Nephron progenitor cell (in vitro differentiated cells): ENCODE results near the gene EIF4G1.
A peak's percentile ranks its signal among the peaks of the same experiment; 100 is the strongest.
"Not testable (repeated sequence)": the region's sequence is repeated elsewhere in the genome, so short reads cannot be mapped to it uniquely, and the experiment has no call there.

Experiments used
- DNase-seq: peaks from one replicate; pipeline ENCODE4 v3.0.0; 2021
- H3K27ac Mint-ChIP-seq: 2 replicates; pipeline ENCODE4 v1.8.0; 2021; ENCODE audit warnings: mild to moderate bottlenecking, moderate library complexity, mixed read lengths
- H3K27me3 Mint-ChIP-seq: 2 replicates; pipeline ENCODE4 v1.8.0; 2021; ENCODE audit warnings: mild to moderate bottlenecking, low read depth, mixed read lengths; ENCODE audit not compliant: poor library complexity
- H3K36me3 Mint-ChIP-seq: 2 replicates; pipeline ENCODE4 v1.8.0; 2021; ENCODE audit warnings: low read depth, mixed read lengths
- H3K4me1 Mint-ChIP-seq: 2 replicates; pipeline ENCODE4 v1.8.0; 2021; ENCODE audit warnings: mixed read lengths
- H3K4me3 Mint-ChIP-seq: 2 replicates; pipeline ENCODE4 v1.8.0; 2021; ENCODE audit warnings: mild to moderate bottlenecking, moderate library complexity, mixed read lengths
- H3K9me3 Mint-ChIP-seq: 2 replicates; pipeline ENCODE4 v1.8.0; 2021; ENCODE audit warnings: mild to moderate bottlenecking, moderate library complexity, mixed read lengths
- TF ChIP-seq, protein P1 (sequence below): fragments of 200-600 bp; sonication (generic); IDR thresholded peaks from 2 replicates; pipeline ENCODE4 v1.5.0; 2021; ENCODE audit warnings: antibody characterized with exemption

Gene EIF4G1

DNA sequence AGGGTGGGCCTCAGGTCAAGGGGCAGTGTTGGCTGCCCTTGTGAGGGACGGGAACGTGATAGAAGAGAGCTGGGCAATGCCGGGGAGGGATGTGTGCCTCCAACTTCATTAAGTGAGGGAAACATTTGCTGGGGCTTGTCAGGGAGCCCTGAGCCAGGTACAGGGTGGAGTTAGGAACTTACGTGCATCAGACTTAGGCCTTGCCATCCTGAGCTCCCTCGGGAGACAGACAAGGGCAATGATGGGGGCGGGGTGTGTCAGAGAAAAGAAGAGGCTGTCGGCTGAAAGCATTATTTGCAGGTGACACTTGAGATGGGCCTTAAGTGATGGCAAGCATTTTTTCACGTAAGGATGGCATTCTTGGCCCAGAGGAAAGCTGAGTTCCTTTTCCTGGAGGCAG, 24.6 kb downstream of the EIF4G1 start:
- Mint-ChIP-seq H3K27me3 (peaks cover 7% of the 10 kb centered on the region), H3K27ac (no peak overlapping the region), H3K9me3 (no peaks in the 10 kb centered on the region), H3K4me1 (peaks cover 35% of the 10 kb centered on the region), H3K4me3 (peak overlapping the region; percentile 42), H3K36me3 (peaks cover 8% of the 10 kb centered on the region)
- TF ChIP-seq, protein P1, sequence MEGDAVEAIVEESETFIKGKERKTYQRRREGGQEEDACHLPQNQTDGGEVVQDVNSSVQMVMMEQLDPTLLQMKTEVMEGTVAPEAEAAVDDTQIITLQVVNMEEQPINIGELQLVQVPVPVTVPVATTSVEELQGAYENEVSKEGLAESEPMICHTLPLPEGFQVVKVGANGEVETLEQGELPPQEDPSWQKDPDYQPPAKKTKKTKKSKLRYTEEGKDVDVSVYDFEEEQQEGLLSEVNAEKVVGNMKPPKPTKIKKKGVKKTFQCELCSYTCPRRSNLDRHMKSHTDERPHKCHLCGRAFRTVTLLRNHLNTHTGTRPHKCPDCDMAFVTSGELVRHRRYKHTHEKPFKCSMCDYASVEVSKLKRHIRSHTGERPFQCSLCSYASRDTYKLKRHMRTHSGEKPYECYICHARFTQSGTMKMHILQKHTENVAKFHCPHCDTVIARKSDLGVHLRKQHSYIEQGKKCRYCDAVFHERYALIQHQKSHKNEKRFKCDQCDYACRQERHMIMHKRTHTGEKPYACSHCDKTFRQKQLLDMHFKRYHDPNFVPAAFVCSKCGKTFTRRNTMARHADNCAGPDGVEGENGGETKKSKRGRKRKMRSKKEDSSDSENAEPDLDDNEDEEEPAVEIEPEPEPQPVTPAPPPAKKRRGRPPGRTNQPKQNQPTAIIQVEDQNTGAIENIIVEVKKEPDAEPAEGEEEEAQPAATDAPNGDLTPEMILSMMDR = no peak
- DNase-seq = no peak

DNA sequence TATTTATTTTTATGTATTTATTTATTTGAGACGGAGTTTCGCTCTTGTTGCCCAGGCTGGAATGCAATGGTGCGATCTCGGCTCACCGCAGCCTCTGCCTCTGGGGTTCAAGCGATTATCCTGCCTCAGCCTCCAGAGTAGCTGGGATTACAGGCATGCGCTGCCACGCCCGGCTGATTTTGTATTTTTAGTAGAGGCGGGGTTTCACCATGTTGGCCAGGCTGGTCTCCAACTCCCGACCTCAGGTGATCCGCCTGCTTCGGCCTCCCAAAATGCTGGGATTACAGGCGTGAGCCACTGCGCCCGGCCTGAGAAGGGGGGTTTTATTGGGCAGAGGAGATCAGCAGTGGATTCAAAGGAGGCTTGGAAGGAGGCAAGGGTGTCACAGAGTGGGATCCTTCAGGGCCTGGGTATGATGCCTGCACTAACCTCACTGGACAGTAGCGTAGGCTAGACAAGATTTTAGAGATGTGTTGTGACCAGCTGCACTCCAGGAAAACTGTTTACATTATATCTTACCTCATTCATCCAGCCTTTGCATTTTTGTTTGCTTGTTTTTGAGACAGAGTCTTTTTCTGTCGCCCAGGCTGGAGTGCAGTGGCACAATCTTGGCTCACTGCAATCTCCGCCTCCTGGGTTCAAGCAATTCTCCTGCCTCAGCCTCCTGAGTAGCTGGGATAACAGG, 25.2 kb downstream of the EIF4G1 start:
- H3K27me3 Mint-ChIP-seq, H3K4me3 Mint-ChIP-seq, H3K27ac Mint-ChIP-seq, H3K9me3 Mint-ChIP-seq, H3K36me3 Mint-ChIP-seq, DNase-seq: not testable (repeated sequence)
- peaks cover 35% of the 10 kb centered on the region for H3K4me1 Mint-ChIP-seq

DNA sequence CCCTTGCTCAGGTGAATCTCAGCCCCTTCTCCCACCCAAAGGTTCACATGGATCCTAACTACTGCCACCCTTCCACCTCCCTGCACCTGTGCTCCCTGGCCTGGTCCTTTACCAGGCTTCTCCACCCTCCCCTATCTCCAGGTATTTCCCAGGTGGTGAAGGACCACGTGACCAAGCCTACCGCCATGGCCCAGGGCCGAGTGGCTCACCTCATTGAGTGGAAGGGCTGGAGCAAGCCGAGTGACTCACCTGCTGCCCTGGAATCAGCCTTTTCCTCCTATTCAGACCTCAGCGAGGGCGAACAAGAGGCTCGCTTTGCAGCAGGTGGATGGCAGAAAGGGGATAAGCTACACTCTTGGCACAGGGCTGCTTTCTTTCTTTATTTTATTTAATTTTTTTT, 27.5 kb downstream of the EIF4G1 start:
- Mint-ChIP-seq H3K9me3 (no peaks in the 10 kb centered on the region), H3K4me1 (peaks cover 34% of the 10 kb centered on the region), H3K27me3 (peaks cover 10% of the 10 kb centered on the region), H3K27ac (no peak overlapping the region), H3K36me3 (peaks cover 12% of the 10 kb centered on the region), H3K4me3 (no peak overlapping the region)
- TF ChIP-seq, protein P1 = no peak
- no peak for DNase-seq

DNA sequence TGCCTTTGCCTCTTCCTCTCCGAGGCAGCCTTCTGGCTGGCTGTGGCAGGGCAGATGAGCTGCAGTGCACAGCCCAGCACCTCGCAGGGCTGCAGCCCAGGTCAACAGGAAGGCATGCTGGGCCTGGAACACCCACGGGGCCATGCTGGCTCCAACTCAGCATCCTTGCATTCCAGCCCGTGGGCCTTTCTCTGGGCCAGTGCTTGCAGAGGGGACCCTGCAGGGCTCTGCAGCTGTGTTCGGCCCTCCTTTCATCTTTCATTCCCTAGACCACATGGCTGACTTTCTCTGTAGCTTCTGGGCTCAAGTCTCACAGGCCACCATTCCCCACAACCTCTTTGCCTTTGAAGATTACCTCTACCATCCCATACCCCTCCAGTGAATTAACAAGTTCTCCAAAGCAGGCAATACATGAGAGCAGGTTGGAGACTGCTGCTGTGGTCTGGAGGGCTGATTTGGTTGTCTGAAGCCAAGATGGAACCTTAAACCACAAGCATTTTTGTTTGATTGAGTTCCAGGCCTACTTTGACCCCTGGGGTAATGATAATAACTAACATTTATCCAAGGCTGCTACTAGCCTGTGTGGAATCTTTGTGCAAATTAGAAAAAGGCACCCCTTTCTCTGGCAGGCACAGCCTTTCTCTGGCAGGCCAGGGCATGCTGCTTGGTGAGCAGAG, 28.9 kb downstream of the EIF4G1 start:
- Mint-ChIP-seq H3K4me1 (peaks cover 20% of the 10 kb centered on the region), H3K9me3 (no peaks in the 10 kb centered on the region), H3K27me3 (peaks cover 7% of the 10 kb centered on the region), H3K27ac (no peak overlapping the region), H3K4me3 (no peak overlapping the region), H3K36me3 (peaks cover 12% of the 10 kb centered on the region)
- TF ChIP-seq, protein P1 = no peak
- DNase-seq = no peak

DNA sequence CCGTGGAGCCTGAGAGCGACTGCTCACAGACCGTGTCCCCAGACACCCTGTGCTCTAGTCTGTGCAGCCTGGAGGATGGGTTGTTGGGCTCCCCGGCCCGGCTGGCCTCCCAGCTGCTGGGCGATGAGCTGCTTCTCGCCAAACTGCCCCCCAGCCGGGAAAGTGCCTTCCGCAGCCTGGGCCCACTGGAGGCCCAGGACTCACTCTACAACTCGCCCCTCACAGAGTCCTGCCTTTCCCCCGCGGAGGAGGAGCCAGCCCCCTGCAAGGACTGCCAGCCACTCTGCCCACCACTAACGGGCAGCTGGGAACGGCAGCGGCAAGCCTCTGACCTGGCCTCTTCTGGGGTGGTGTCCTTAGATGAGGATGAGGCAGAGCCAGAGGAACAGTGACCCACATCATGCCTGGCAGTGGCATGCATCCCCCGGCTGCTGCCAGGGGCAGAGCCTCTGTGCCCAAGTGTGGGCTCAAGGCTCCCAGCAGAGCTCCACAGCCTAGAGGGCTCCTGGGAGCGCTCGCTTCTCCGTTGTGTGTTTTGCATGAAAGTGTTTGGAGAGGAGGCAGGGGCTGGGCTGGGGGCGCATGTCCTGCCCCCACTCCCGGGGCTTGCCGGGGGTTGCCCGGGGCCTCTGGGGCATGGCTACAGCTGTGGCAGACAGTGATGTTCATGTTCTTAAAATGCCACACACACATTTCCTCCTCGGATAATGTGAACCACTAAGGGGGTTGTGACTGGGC, 30.3 kb downstream of the EIF4G1 start:
- peaks cover 11% of the 10 kb centered on the region for H3K4me1 Mint-ChIP-seq
- no peaks in the 10 kb centered on the region for H3K9me3 Mint-ChIP-seq
- TF ChIP-seq, protein P1 = no peak
- H3K27me3 Mint-ChIP-seq = peaks cover 4% of the 10 kb centered on the region
- DNase-seq = no peak
- H3K4me3 Mint-ChIP-seq = no peak overlapping the region
- no peak overlapping the region for H3K27ac Mint-ChIP-seq
- peaks cover 12% of the 10 kb centered on the region for H3K36me3 Mint-ChIP-seq
